Hepatocyte (in vitro differentiated cells): ENCODE results near the gene CNBD2.
"Not testable (repeated sequence)": the region's sequence is repeated elsewhere in the genome, so short reads cannot be mapped to it uniquely, and the experiment has no call there.

ENCODE experiments used
- CTCF ChIP-seq: fragments of 200-600 bp; sonication (generic); IDR thresholded peaks from 2 replicates; pipeline ENCODE4 v1.5.1; 2016; ENCODE audit warnings: antibody characterized with exemption, mild to moderate bottlenecking; ENCODE audit not compliant: poor library complexity
- EZH2 ChIP-seq: fragments of 200-600 bp; sonication (generic); IDR thresholded peaks from 2 replicates; pipeline ENCODE4 v1.6.1; 2016; ENCODE audit warnings: antibody characterized with exemption, mild to moderate bottlenecking, borderline replicate concordance
- EZH2phosphoT487 ChIP-seq: fragments of 200-600 bp; sonication (generic); IDR thresholded peaks from one replicate; pipeline ENCODE4 v1.6.1; 2018; ENCODE audit warnings: antibody characterized with exemption, mild to moderate bottlenecking, low read depth, moderate library complexity; ENCODE audit not compliant: unreplicated experiment, severe bottlenecking

- not testable (repeated sequence) for TF ChIP-seq CTCF, EZH2phosphoT487, EZH2
These were observed 100.1 kb downstream of the CNBD2 start for GRCh38 chr20:36068526-36068925.
